ENCODE data around the gene PRSS27. TPM values are rescaled to one million over a fixed set of nuclear protein-coding genes. Genes with fewer than 3 reads are reported as not detected.
A peak's percentile ranks its signal among the peaks of the same experiment; 100 is the strongest.

The PRSS27 gene
- total RNA-seq, 2 experiments from 2014 or later, result 1.2 to 1.4 TPM

DNA sequence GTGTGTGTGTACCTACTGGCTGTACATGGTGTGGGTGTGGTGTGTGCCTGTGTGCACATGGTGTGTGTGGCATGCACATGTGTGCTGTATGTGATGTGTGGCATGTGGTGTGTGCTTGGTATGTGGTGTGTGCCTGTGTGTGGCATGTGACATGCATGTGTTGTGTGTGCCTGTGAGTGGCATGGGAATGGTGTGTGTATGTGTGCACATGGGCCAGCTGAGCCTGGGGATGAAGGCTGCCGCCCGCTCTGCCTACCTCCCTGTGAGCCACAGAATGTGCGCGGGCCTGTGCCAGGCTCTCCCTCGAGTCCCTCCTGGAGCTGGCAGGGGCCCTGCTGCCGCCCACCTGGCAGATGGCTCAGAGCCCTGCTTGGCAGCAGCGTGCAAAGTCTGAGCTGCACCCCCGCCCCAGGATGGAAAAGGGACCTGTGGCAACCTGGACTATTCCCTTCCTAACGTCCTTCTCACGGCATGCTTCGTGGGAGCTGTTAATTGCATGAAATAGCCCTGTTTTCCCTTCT, 9.3 kb downstream of the PRSS27 start:
- Mint-ChIP-seq H3K36me3 (ENCODE audit: low read depth) (peaks cover 2% of the 10 kb centered on the region), H3K4me1 (ENCODE audit: low read depth) (peaks cover 5% of the 10 kb centered on the region), H3K27ac (no peak overlapping the region), H3K27me3 (no peaks in the 10 kb centered on the region), H3K9me3 (no peaks in the 10 kb centered on the region), H3K4me3 (no peak overlapping the region)
- ChIA-PET POLR2A (interaction anchor here (0.8 kb wide), 1 partner anchor 42 kb away, joined by 3 read pairs; the partner anchor contains the start of gene SRRM2), CTCF (no interaction called here)
- DNase-seq (no peak), ATAC-seq (no peak)
- TF ChIP-seq, protein P1, sequence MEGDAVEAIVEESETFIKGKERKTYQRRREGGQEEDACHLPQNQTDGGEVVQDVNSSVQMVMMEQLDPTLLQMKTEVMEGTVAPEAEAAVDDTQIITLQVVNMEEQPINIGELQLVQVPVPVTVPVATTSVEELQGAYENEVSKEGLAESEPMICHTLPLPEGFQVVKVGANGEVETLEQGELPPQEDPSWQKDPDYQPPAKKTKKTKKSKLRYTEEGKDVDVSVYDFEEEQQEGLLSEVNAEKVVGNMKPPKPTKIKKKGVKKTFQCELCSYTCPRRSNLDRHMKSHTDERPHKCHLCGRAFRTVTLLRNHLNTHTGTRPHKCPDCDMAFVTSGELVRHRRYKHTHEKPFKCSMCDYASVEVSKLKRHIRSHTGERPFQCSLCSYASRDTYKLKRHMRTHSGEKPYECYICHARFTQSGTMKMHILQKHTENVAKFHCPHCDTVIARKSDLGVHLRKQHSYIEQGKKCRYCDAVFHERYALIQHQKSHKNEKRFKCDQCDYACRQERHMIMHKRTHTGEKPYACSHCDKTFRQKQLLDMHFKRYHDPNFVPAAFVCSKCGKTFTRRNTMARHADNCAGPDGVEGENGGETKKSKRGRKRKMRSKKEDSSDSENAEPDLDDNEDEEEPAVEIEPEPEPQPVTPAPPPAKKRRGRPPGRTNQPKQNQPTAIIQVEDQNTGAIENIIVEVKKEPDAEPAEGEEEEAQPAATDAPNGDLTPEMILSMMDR (IDR thresholded peaks at IDR 0.05), result no peak
- intact Hi-C loops (cut with micrococcal nuclease), result no loop called here

DNA sequence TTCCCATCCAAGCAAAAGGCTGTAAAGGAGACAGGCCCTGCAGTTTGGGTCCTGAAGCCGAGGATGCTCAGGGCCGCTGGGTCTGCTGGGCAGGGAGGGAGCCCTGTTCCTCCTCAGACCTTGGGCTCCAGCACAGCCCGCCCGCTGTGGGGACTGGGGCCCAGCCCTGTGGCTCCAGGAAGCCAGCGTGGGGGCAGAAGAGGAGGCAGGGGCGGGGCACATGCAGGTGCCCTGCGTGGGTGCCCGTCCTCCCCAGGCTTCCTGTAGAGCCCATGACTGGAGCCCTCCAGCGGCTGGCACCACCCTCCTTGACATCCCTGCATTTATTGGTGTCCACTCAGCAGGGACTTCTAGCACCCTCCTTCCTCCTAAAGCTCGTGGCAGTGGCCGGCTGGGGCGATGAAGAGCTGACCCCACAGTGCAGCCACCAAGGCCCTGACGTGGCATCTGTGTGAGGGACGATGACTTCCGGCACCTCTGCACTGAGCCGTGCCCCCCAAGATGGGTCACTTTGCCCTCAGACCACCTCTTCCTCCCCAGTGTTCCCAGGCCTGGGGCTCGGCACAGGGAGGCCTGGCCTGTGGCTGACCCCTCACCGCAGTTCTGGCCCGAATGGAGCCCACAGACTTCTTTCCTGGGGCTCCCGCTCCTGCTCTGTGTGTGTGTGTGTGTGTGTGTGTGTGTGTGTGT, 9.9 kb downstream of the PRSS27 start:
- POLR2A ChIA-PET, result interaction anchor here (0.8 kb wide), 1 partner anchor 42 kb away, joined by 3 read pairs; the partner anchor contains the start of gene SRRM2
- no peak overlapping the region for H3K4me3 Mint-ChIP-seq
- CTCF ChIA-PET, result no interaction called here
- H3K27ac Mint-ChIP-seq, result no peak overlapping the region
- peaks cover 4% of the 10 kb centered on the region for H3K4me1 Mint-ChIP-seq (ENCODE audit: low read depth)
- DNase-seq, result no peak
- TF ChIP-seq, protein P1 (IDR thresholded peaks at IDR 0.05), result no peak
- no peaks in the 10 kb centered on the region for H3K27me3 Mint-ChIP-seq
- intact Hi-C loops (cut with micrococcal nuclease), result no loop called here
- H3K9me3 Mint-ChIP-seq, result no peaks in the 10 kb centered on the region
- ATAC-seq, result peak; percentile 37
- H3K36me3 Mint-ChIP-seq (ENCODE audit: low read depth), result peaks cover 2% of the 10 kb centered on the region

DNA sequence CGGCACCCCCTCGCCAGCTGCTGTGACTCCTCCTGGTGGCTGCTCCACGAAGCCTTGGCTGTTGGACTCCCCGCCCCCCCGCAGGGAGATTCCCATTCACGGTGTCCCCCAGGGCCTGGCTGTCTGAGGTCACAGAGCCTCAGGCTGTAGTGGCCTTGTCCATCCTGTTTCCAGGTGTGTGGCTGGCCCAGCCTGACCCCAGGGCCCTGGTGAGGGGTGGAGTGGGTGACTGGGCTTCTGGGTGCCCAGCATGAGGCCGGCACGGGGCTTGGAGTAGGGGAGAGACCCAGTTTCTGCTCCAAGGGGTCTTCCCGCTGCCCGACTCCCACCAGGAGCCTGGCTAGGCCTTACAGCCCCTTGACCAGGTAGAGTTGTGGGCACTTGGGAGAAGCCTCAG, 10.4 kb downstream of the PRSS27 start:
- TF ChIP-seq, protein P1 (IDR thresholded peaks at IDR 0.05), result no peak
- no peak for ATAC-seq
- peaks cover 3% of the 10 kb centered on the region for H3K36me3 Mint-ChIP-seq (ENCODE audit: low read depth)
- no peak overlapping the region for H3K27ac Mint-ChIP-seq
- ChIA-PET CTCF (no interaction called here), POLR2A (no interaction called here)
- no peaks in the 10 kb centered on the region for H3K9me3 Mint-ChIP-seq
- no peaks in the 10 kb centered on the region for H3K4me1 Mint-ChIP-seq (ENCODE audit: low read depth)
- intact Hi-C loops (cut with micrococcal nuclease), result no loop called here
- DNase-seq, result no peak
- H3K27me3 Mint-ChIP-seq, result no peaks in the 10 kb centered on the region
- H3K4me3 Mint-ChIP-seq, result no peak overlapping the region

DNA sequence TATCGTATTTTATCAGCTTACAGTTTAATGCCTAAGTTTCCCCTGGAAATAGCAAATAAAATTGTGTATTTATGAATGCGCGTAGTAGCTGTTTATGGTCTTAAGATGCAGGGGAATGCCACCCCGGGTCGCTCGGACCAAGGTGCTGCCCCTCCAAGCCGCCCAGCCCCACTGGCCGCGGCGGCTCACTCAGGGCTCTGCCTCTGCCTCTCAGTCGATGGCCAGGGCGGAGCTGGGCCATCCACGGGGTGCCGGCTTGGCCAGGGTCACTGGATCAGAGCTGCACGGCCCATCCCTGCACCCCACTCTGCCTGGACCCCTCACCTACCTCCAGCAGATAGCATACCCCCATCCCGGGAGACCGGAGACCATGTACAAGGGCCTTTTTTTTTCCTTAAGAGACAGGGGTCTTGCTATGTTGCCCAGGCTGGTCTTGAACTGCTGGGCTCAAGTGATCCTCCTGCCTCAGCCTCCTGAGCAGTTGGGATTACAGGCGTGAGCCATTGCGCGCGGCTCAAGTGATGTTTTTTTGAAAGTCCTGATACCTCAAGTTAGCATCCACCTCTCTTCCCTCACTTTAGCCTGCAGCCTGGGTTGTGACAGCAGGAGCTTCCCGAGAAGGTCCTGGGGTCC, 11.0 kb downstream of the PRSS27 start:
- TF ChIP-seq, protein P1 (IDR thresholded peaks at IDR 0.05), result no peak
- CTCF ChIA-PET, result no interaction called here
- Mint-ChIP-seq H3K27me3 (no peaks in the 10 kb centered on the region), H3K4me3 (no peak overlapping the region), H3K9me3 (no peaks in the 10 kb centered on the region), H3K27ac (no peak overlapping the region), H3K4me1 (ENCODE audit: low read depth) (no peaks in the 10 kb centered on the region), H3K36me3 (ENCODE audit: low read depth) (peaks cover 3% of the 10 kb centered on the region)
- intact Hi-C loops (cut with micrococcal nuclease), result no loop called here
- POLR2A ChIA-PET, result no interaction called here
- DNase-seq, result no peak
- no peak for ATAC-seq

DNA sequence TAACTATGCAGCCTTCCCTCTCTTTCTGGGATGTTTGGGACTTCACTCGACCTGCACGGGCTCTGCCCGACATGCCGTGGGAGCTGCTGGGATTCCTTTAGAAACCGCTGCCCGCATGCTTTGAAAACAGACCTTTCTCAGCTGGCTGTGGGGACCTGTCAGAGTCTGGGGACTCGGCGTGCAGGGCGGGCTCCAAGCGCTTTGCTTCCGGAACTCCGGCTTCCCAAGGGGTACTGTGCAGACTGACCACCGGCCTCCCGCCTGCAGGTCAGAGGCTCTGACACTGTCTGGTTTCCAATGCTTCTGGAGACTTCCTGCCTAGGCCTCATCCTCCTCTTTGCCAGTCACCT, 11.8 kb downstream of the PRSS27 start:
- Mint-ChIP-seq H3K27me3 (no peaks in the 10 kb centered on the region), H3K4me3 (no peak overlapping the region), H3K27ac (no peak overlapping the region), H3K36me3 (ENCODE audit: low read depth) (peaks cover 3% of the 10 kb centered on the region), H3K9me3 (no peaks in the 10 kb centered on the region), H3K4me1 (ENCODE audit: low read depth) (no peaks in the 10 kb centered on the region)
- ATAC-seq, result no peak
- ChIA-PET POLR2A (no interaction called here), CTCF (no interaction called here)
- TF ChIP-seq, protein P1 (IDR thresholded peaks at IDR 0.05), result no peak
- no peak for DNase-seq
- intact Hi-C loops (cut with micrococcal nuclease), result no loop called here
